ENCODE measurements around the gene CLVS2. TPM values are rescaled to one million over a fixed set of nuclear protein-coding genes. Genes with fewer than 3 reads are reported as not detected.

CLVS2 gene
- total RNA-seq, 2 experiments from 2014 or later, result not detected

GRCh38 chr6:123036648-123037047 is 40.6 kb downstream of the CLVS2 start:
- H3K9me3 ChIP-seq (ENCODE audit: control insufficient read depth in 1 of 2, insufficient read depth in 1 of 2, low read length in 2 of 2), result no peaks in the 10 kb centered on the region
- H3K36me3 Mint-ChIP-seq (ENCODE audit: low read depth), result no peaks in the 10 kb centered on the region
- ATAC-seq (ENCODE audit: poor library complexity) (no peak), DNase-seq (no peak)
- CTCF ChIA-PET, result no interaction called here
- no peak overlapping the region for H3K4me3 ChIP-seq (ENCODE audit: low read length)
- no peak overlapping the region for H3K27ac Mint-ChIP-seq
- H3K27ac ChIP-seq (ENCODE audit: low read depth in 1 of 2, low read length in 2 of 2), result no peak overlapping the region
- no peaks in the 10 kb centered on the region for H3K4me1 Mint-ChIP-seq (ENCODE audit: low read depth)
- no peaks in the 10 kb centered on the region for H3K36me3 ChIP-seq (ENCODE audit: insufficient read depth, low read length)
- H3K4me3 Mint-ChIP-seq, result no peak overlapping the region
- TF ChIP-seq CTCF (IDR thresholded peaks at IDR 0.05), result no peak
- no peaks in the 10 kb centered on the region for H3K4me1 ChIP-seq (ENCODE audit: insufficient read depth, low read length)
- H3K27me3 Mint-ChIP-seq, result no peaks in the 10 kb centered on the region
- peaks cover 2% of the 10 kb centered on the region for H3K9me3 Mint-ChIP-seq
- no peaks in the 10 kb centered on the region for H3K27me3 ChIP-seq (ENCODE audit: control insufficient read depth in 1 of 2, insufficient read depth in 2 of 2, low read length in 2 of 2)
- intact Hi-C loops (cut with DNase I, micrococcal nuclease), result no loop called here
- POLR2A ChIA-PET, result no interaction called here

GRCh38 chr6:123039431-123039830 is 43.4 kb downstream of the CLVS2 start:
- CTCF ChIA-PET, result no interaction called here
- peaks cover 2% of the 10 kb centered on the region for H3K9me3 Mint-ChIP-seq
- no peaks in the 10 kb centered on the region for H3K27me3 Mint-ChIP-seq
- Histone ChIP-seq H3K9me3 (ENCODE audit: control insufficient read depth in 1 of 2, insufficient read depth in 1 of 2, low read length in 2 of 2) (no peaks in the 10 kb centered on the region), H3K27me3 (ENCODE audit: control insufficient read depth in 1 of 2, insufficient read depth in 2 of 2, low read length in 2 of 2) (no peaks in the 10 kb centered on the region), H3K4me1 (ENCODE audit: insufficient read depth, low read length) (no peaks in the 10 kb centered on the region), H3K4me3 (ENCODE audit: low read length) (no peak overlapping the region), H3K36me3 (ENCODE audit: insufficient read depth, low read length) (no peaks in the 10 kb centered on the region), H3K27ac (ENCODE audit: low read depth in 1 of 2, low read length in 2 of 2) (no peak overlapping the region)
- no peak overlapping the region for H3K4me3 Mint-ChIP-seq
- TF ChIP-seq CTCF (IDR thresholded peaks at IDR 0.05), result no peak
- DNase-seq (no peak), ATAC-seq (ENCODE audit: poor library complexity) (no peak)
- no peaks in the 10 kb centered on the region for H3K4me1 Mint-ChIP-seq (ENCODE audit: low read depth)
- intact Hi-C loops (cut with DNase I, micrococcal nuclease), result no loop called here
- H3K36me3 Mint-ChIP-seq (ENCODE audit: low read depth), result no peaks in the 10 kb centered on the region
- POLR2A ChIA-PET, result no interaction called here
- no peak overlapping the region for H3K27ac Mint-ChIP-seq

DNA sequence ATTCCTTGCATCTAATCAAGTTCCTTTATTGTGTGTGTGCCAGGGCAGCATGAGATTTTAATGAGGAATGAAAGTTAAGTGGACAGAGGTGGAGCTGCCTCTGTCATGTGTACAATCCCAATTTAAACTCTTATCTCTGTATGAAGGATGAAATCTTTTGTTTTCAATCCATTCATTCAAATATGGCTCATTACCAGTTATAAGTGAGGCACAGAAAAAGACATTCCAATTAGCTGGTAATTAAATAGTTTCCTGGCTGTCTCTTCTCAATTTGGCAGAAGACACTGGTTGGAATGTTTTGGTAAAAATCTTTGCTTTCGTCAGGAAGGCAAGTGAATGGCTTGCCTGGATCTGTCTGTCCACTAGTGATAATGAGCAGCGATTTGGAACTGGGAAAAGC is 46.4 kb downstream of the CLVS2 start:
- H3K4me1 Mint-ChIP-seq (ENCODE audit: low read depth), result no peaks in the 10 kb centered on the region
- no peak overlapping the region for H3K4me3 Mint-ChIP-seq
- TF ChIP-seq CTCF (IDR thresholded peaks at IDR 0.05), result no peak
- no peak for ATAC-seq (ENCODE audit: poor library complexity)
- Histone ChIP-seq H3K27ac (ENCODE audit: low read depth in 1 of 2, low read length in 2 of 2) (no peak overlapping the region), H3K4me1 (ENCODE audit: insufficient read depth, low read length) (no peaks in the 10 kb centered on the region), H3K9me3 (ENCODE audit: control insufficient read depth in 1 of 2, insufficient read depth in 1 of 2, low read length in 2 of 2) (no peaks in the 10 kb centered on the region), H3K36me3 (ENCODE audit: insufficient read depth, low read length) (no peaks in the 10 kb centered on the region), H3K4me3 (ENCODE audit: low read length) (no peak overlapping the region), H3K27me3 (ENCODE audit: control insufficient read depth in 1 of 2, insufficient read depth in 2 of 2, low read length in 2 of 2) (no peaks in the 10 kb centered on the region)
- H3K27me3 Mint-ChIP-seq, result no peaks in the 10 kb centered on the region
- ChIA-PET CTCF (no interaction called here), POLR2A (no interaction called here)
- H3K9me3 Mint-ChIP-seq, result no peaks in the 10 kb centered on the region
- H3K36me3 Mint-ChIP-seq (ENCODE audit: low read depth), result no peaks in the 10 kb centered on the region
- no peak overlapping the region for H3K27ac Mint-ChIP-seq
- DNase-seq, result no peak
- intact Hi-C loops (cut with DNase I, micrococcal nuclease), result no loop called here

All from CD4-positive, alpha-beta T cell (primary cell).